SK-N-MC (cell line): ENCODE measurements around the gene ZNF622.

ENCODE experiments used
- EZH2 ChIP-seq: fragments of 200-600 bp; sonication (generic); IDR thresholded peaks from one replicate; pipeline ENCODE4 v1.6.1; 2017; ENCODE audit warnings: antibody characterized with exemption
- FOXP2 ChIP-seq: optimal IDR thresholded peaks from 2 replicates; pipeline ENCODE3; 2011; ENCODE audit warnings: mild to moderate bottlenecking, moderate library complexity; ENCODE audit not compliant: insufficient read depth; ENCODE audit errors: extremely low read length, control extremely low read depth
- POLR2AphosphoS5 ChIP-seq: IDR thresholded peaks from 2 replicates; pipeline ENCODE4 v1.6.1; 2012; ENCODE audit warnings: mild to moderate bottlenecking, low read depth, low read length, borderline replicate concordance

DNA sequence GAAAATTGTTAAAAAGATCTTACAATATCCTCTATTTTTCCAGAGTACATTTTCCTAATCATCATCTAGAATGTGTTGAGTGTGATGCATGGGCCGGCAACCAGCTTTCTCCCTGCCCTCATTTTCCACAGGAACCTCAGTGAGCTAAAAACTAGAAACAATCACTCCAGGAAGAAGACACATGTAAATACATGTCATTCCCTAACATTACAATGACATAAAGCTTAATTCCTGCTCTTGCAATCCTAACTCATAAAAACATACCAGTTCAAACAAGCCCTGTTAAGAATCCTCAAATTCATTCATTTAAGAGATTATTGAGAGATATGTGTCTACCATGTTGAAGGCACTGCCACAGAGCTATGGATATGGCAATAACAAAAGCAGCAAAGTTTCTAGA lies 18.5 kb upstream of the ZNF622 start:
- TF ChIP-seq POLR2AphosphoS5 = no peak
- TF ChIP-seq EZH2 = no peak
- no peak for TF ChIP-seq FOXP2
